Endothelial cell of umbilical vein (primary cell): ENCODE results near the gene DIAPH1.

Source experiments
- JUN ChIP-seq: IDR thresholded peaks from 2 replicates; pipeline ENCODE4 v1.6.1; 2011; ENCODE audit warnings: borderline replicate concordance, low read depth; ENCODE audit not compliant: insufficient read length, insufficient read depth
- MAX ChIP-seq: IDR thresholded peaks from 2 replicates; pipeline ENCODE4 v1.6.1; 2011; ENCODE audit not compliant: insufficient read depth, insufficient read length
- TF ChIP-seq, protein P1 (sequence below), 2 donors: IDR thresholded peaks; 1 replicate in 1 of 2; 2 replicates in 1 of 2; pipeline ENCODE4 v1.5.1; 2011; ENCODE audit warnings: low read length in 2 of 2, mild to moderate bottlenecking in 2 of 2, moderate library complexity in 2 of 2, control low read depth in 1 of 2, inconsistent platforms in 1 of 2, low read depth in 1 of 2; ENCODE audit not compliant: insufficient read depth in 1 of 2; ENCODE audit errors: extremely low read depth in 1 of 2

DNA sequence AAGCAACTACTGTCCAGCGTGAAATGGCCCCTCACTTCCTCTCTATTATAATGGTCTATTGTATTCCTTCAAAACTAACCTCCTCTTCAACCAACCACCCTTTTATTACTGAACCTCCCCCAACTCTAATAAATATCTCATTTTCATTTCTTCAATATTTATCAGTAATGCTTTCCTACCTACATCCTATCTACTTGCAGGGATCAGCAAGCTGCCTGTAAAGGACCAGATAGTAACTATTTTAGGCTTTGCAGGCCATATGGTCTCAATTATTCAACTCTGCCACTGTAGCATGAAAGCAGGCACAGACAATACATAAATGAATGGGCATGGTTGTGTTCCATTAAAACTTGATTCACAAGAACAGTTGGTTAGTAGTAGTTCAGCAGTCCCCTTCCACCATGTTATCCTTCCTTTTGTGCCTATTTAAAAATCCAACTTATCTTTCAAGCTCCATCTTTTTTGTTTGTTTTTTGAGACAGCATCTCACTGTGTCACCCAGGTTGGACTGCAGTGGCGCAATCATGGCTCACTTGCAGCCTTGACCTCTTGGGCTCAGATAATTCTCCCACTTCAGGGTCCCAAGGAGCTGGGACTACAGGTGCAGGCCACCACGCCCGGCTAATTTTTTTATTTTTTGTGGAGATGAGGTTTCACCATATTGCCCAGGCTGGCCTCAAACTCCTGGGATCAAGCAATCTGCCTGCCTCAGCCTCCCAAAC, 84.1 kb downstream of the DIAPH1 start:
- no peak for TF ChIP-seq MAX
- TF ChIP-seq, protein P1, sequence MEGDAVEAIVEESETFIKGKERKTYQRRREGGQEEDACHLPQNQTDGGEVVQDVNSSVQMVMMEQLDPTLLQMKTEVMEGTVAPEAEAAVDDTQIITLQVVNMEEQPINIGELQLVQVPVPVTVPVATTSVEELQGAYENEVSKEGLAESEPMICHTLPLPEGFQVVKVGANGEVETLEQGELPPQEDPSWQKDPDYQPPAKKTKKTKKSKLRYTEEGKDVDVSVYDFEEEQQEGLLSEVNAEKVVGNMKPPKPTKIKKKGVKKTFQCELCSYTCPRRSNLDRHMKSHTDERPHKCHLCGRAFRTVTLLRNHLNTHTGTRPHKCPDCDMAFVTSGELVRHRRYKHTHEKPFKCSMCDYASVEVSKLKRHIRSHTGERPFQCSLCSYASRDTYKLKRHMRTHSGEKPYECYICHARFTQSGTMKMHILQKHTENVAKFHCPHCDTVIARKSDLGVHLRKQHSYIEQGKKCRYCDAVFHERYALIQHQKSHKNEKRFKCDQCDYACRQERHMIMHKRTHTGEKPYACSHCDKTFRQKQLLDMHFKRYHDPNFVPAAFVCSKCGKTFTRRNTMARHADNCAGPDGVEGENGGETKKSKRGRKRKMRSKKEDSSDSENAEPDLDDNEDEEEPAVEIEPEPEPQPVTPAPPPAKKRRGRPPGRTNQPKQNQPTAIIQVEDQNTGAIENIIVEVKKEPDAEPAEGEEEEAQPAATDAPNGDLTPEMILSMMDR (IDR thresholded peaks at IDR 0.05; ENCODE audit: extremely low read depth in 1 of 2, insufficient read depth in 1 of 2, low read depth in 1 of 2, low read length in 2 of 2): no peak
- TF ChIP-seq JUN: no peak
